Vagina (tissue), 2 donors: ENCODE data around the gene DOC2B.

Experiments
- CTCF ChIP-seq, 3 experiments: fragments of 450-650 bp in 2 of 3; fragments of 200-600 bp in 1 of 3; sonication (generic) in 1 of 3; IDR thresholded peaks; one replicate each; pipeline ENCODE4 v1.5.1; 2017 to 2019; ENCODE audit warnings: antibody characterized with exemption in 3 of 3, mild to moderate bottlenecking in 2 of 3, moderate library complexity in 2 of 3
- POLR2A ChIP-seq, 2 donors: fragments of 450-650 bp; IDR thresholded peaks; one replicate each; pipeline ENCODE4 v1.6.1; 2017; ENCODE audit warnings: antibody characterized with exemption in 2 of 2, mild to moderate bottlenecking in 2 of 2, moderate library complexity in 2 of 2
- POLR2AphosphoS5 ChIP-seq, 2 donors: sonication (generic); formaldehyde crosslinking; IDR thresholded peaks; one replicate each; pipeline ENCODE4 v1.9.0; 2017; ENCODE audit warnings: antibody characterized with exemption in 2 of 2, mild to moderate bottlenecking in 2 of 2, low read depth in 1 of 2; ENCODE audit not compliant: insufficient read depth in 1 of 2

- no peak for TF ChIP-seq POLR2A (IDR thresholded peaks at IDR 0.05)
- no peak for TF ChIP-seq CTCF (IDR thresholded peaks at IDR 0.05)
- TF ChIP-seq POLR2AphosphoS5 (IDR thresholded peaks at IDR 0.05; ENCODE audit: insufficient read depth in 1 of 2, low read depth in 1 of 2), result no peak
Measured at GRCh38 chr17:205148-205669, 23.8 kb upstream of the DOC2B start.
